Spleen (tissue), 7 donors: Measurements from ENCODE around the gene VEPH1.

Source experiments
- CTCF ChIP-seq, 11 experiments: fragments of 200-600 bp in 7 of 11; fragments of 450-650 bp in 4 of 11; sonication (generic) in 4 of 11; IDR thresholded peaks in 8 of 11; conservative IDR thresholded peaks in 3 of 11; 1 replicate in 7 of 11; 2 replicates in 4 of 11; pipeline versions ENCODE4 v1.4.0 to v1.8.0; 2016 to 2021; ENCODE audit warnings: antibody characterized with exemption in 11 of 11, inconsistent platforms in 4 of 11, mild to moderate bottlenecking in 1 of 11
- POLR2A ChIP-seq, 3 donors: fragments of 450-650 bp; IDR thresholded peaks; one replicate each; pipeline ENCODE4 v1.5.1; 2017; ENCODE audit warnings: antibody characterized with exemption in 3 of 3, mild to moderate bottlenecking in 1 of 3
- donor health status: DM: no; HTN: no; CAD: no; lungs with moderate emphysema.
- donor health status: DM: no; HTN: no; CAD: no.
- donor health status: DM: no; HTN: no; CAD: no.

- TF ChIP-seq POLR2A (IDR thresholded peaks at IDR 0.05) (no peak), CTCF (IDR thresholded peaks at IDR 0.05 in 8 of 11, conservative IDR thresholded peaks at IDR 0.05 in 3 of 11) (peak in 9 of 11 experiments; percentile 19 to 66 (median 58))
These were observed 29.5 kb upstream of the VEPH1 start for GRCh38 chr3:157532529-157533297.
